HEK293 (cell line): ENCODE measurements around the gene COL5A1.

Source experiments
- ZBTB21 ChIP-seq: fragments of 450-650 bp; formaldehyde crosslinking; IDR thresholded peaks from 2 replicates; pipeline ENCODE4 v1.5.1; 2017; ENCODE audit warnings: missing biosample characterization, missing genetic modification characterization
- TF ChIP-seq, protein P1 (sequence below): fragments of 450-650 bp; formaldehyde crosslinking; IDR thresholded peaks from 2 replicates; pipeline ENCODE4 v1.5.1; 2016; ENCODE audit warnings: missing biosample characterization, missing genetic modification characterization

DNA sequence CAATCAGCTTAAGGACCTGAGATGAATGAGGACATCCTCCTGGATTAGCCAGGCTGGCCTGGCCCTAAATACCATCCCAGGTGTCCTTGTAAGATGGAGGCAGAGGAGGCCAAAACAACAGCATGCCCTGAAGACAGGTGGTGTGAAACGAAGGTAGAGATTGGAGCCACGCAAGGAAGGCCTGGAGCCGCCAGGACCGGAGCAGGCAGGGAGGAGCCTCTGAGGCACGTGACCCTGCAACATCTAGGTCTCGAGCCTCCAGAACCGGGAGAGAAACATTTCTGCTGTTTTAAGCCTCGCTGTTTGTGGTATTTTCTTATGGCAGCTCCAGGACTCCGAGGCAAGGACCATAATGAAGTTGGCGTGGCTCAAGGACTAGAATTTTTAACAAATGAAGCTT, 9.7 kb upstream of the COL5A1 start:
- TF ChIP-seq ZBTB21 (tag by site-specific recombination), result no peak
- TF ChIP-seq, protein P1, sequence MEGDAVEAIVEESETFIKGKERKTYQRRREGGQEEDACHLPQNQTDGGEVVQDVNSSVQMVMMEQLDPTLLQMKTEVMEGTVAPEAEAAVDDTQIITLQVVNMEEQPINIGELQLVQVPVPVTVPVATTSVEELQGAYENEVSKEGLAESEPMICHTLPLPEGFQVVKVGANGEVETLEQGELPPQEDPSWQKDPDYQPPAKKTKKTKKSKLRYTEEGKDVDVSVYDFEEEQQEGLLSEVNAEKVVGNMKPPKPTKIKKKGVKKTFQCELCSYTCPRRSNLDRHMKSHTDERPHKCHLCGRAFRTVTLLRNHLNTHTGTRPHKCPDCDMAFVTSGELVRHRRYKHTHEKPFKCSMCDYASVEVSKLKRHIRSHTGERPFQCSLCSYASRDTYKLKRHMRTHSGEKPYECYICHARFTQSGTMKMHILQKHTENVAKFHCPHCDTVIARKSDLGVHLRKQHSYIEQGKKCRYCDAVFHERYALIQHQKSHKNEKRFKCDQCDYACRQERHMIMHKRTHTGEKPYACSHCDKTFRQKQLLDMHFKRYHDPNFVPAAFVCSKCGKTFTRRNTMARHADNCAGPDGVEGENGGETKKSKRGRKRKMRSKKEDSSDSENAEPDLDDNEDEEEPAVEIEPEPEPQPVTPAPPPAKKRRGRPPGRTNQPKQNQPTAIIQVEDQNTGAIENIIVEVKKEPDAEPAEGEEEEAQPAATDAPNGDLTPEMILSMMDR (tag by site-specific recombination), result no peak
